HG02884 (cell line): ENCODE results near the gene RAB25.
A peak's percentile ranks its signal among the peaks of the same experiment; 100 is the strongest.
"Not testable (repeated sequence)": the region's sequence is repeated elsewhere in the genome, so short reads cannot be mapped to it uniquely, and the experiment has no call there.

Source experiments
- ATAC-seq: cut with Tn5 transposase; IDR thresholded peaks from one replicate; pipeline ENCODE4 v1.9.1; 2021; ENCODE audit warnings: mild to moderate bottlenecking, moderate library complexity; ENCODE audit not compliant: unreplicated experiment

The RAB25 gene

DNA sequence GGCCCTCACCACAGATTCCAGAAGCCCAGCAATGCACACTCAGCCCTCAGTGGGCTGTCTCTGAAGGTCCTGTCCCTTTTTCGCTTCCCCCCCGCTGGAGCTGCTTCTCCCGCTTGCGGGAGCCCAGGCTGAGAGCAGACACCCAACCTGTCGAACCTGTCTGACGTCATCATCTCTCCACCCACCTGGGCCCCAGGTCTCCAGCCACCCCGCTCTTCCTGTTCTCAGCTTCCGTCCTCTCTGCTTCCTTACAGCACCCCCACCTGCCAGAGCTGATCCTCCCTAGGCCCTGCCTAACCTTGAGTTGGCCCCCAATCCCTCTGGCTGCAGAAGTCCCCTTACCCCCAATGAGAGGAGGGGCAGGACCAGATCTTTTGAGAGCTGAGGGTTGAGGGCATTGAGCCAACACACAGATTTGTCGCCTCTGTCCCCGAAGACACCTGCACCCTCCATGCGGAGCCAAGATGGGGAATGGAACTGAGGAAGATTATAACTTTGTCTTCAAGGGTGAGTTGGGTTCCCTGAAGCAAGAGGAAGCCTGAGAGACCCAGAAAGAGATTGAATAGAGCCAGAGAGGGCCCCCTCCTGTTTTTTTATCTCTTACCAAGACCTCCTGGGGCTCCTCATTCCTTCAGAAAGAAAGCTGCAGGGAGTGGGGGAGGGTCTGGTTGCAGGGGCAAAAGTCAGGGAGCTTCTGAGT, at the start of gene RAB25:
Gene RAB25, plus strand, starts transcription at position 224 of the 700 bp plus-strand sequence. Its CDS starts 241 bp downstream, at position 465.
- ATAC-seq, result no peak

DNA sequence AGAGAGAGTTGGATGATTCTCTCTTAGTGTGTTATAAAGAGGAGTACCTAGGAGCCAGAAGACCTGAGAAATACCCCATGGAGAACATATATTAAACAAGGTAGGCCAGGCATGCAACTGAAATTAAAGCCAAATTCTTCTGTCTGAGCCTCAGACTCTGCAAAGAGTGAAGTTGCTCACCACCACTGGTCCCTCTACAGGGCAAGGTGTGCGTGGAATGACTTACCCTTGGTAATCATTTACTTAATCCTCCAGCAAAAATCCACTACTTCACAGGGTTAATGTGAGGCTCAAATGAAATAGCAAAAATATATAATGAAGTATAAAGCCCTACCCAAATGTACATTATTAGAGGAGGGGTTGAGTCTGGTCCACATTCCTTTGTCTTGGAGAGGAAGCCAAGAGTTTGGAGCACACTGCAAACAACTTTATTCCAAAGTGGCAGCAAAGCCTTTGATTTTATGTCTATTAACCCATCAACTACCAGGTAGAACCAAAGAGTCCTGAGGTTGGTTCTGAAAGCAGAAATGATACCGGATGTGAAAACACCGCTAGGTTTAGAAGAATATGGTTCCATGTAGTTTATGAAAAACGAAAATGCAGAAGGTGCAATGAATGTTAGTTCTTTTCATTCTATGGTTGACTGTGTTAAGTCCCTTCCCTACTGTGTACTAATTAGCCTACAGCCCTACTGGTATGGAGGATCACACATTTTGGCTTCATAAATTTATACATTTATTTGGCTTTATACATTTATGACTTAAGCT, 48.7 kb upstream of the RAB25 start:
- no peak for ATAC-seq

GRCh38 chr1:156014829-156015228, 46.1 kb upstream of the RAB25 start:
- no peak for ATAC-seq

GRCh38 chr1:156019946-156020292, 41.0 kb upstream of the RAB25 start:
- no peak for ATAC-seq

DNA sequence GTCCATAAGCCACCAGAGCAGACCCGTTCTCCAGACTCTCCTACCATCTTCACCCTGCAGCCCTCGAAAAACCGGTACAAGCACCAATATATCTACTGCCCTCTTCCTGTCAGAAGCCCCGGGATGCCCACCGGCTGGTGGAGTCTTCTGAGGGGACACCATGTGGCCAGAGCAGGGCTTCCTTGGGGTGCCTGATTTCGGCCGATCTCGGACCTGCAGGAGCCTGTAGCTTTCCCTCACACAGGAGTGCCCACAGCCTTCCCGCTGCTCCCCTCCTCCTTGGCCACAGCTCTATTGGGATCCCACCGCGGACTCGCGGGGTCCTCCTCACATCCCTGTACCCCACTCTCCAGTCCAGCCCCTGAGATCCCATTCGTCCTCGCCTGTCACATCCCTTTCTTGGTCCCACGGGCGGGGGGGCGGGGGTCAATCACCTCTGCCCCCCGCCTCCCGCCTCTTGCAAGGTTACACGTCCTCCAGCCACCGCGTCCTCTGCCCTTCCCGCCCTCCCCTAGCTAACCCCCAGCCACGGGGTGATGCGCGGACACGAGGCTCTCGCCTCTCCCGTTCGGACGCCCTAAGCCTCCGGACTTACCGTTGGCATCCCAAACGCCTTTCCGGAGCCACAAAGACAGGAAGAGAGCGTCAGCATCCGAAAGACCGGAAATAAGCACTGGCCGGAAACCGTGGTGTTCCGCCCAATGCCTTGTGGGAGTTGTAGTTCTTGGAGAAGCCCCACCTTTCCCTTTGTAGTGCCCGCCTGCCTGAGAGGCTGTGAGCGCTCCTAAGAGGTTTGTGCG, 40.5 kb upstream of the RAB25 start, which contains the start of gene SSR2:
Gene SSR2, minus strand, starts transcription at position 659 of the 800 bp plus-strand sequence. CDS start 784 bp downstream, outside the sequence.
- peak; percentile 98 for ATAC-seq

DNA sequence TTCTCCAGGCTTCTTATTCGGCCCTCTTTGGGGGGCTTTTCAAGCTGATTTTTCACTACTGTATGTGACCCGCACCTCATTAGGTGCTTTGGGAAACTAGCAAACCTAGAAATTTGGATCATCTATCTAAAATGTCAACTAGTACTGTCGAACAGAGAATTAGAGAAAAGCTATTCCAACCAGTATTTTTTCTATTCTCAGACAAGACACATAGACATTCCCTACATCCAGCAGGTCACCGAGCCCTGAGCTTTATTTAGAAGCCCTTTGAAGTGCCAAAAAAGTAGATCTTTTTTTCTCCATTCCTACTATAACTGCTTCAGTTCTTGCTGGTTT, 39.9 kb upstream of the RAB25 start:
- ATAC-seq, result no peak

DNA sequence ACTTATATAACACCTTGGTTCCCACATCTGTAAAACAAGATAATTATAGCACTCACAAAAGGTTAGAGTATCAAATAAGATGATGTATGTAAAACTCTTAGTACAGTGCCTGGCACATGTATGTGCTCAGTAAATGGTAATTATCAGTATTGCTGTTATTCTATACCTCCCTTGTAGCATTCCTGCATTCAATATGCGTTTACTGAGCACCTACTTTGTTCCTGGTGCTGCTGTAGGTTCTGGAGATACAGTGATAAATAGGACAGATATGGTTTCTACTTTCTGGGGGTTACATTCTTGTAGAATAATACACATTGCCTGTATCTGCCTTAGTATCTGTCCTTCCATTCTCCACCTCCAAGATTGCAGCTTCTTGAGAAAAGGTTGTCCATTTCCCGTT, 39.0 kb upstream of the RAB25 start:
- no peak for ATAC-seq

GRCh38 chr1:156024801-156025200, 36.2 kb upstream of the RAB25 start:
- ATAC-seq, result no peak

- no peak for ATAC-seq
Observed at GRCh38 chr1:156025876-156026275, 35.1 kb upstream of the RAB25 start.

GRCh38 chr1:156026588-156026987, 34.4 kb upstream of the RAB25 start:
- no peak for ATAC-seq

GRCh38 chr1:156033011-156033410, 27.9 kb upstream of the RAB25 start:
- no peak for ATAC-seq

GRCh38 chr1:156034991-156035390, 26.0 kb upstream of the RAB25 start:
- ATAC-seq, result not testable (repeated sequence)

DNA sequence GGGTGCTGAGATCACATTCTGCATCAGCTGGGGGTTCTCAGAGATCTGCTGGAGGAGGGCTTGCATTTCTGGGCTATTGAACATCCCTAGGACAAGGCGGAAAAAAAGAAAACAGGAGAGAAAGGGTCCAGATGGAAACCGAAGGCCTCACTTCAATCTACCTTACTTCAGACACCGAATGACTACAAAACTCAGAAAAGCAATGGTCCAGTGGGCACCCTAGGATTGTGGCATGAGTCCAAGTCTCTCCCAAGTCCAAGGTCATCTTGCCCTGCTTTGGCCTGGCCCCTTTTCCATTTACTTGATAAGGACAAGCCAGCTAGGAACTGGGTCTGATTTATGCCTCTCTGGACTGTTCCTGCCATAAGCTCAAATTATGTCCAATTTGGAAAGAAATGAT, 18.1 kb upstream of the RAB25 start:
- no peak for ATAC-seq

GRCh38 chr1:156045076-156045475, 15.9 kb upstream of the RAB25 start:
- ATAC-seq, result no peak

- ATAC-seq, result no peak
Observed at GRCh38 chr1:156048663-156049258, 12.2 kb upstream of the RAB25 start.

DNA sequence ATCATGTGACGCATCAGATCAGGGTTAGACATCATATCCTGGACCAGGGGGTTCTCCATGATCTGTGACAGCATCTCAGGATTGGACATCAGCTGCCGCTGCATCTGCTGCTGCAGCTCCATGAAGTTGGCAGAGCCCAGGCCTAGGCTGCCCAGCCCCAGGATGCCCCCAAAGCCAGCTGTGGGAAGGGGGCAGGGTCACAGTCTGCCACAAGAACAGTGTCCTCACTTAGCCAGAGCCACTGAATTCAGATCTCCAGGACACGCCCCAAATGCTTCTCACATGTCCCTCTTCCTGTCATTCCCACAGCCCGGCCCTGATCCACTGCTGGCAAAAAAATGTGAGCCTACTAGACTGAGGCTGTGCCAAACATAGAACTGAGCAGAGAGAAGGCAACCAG, 10.6 kb upstream of the RAB25 start:
- no peak for ATAC-seq

GRCh38 chr1:156051011-156051725, 9.8 kb upstream of the RAB25 start:
- no peak for ATAC-seq

DNA sequence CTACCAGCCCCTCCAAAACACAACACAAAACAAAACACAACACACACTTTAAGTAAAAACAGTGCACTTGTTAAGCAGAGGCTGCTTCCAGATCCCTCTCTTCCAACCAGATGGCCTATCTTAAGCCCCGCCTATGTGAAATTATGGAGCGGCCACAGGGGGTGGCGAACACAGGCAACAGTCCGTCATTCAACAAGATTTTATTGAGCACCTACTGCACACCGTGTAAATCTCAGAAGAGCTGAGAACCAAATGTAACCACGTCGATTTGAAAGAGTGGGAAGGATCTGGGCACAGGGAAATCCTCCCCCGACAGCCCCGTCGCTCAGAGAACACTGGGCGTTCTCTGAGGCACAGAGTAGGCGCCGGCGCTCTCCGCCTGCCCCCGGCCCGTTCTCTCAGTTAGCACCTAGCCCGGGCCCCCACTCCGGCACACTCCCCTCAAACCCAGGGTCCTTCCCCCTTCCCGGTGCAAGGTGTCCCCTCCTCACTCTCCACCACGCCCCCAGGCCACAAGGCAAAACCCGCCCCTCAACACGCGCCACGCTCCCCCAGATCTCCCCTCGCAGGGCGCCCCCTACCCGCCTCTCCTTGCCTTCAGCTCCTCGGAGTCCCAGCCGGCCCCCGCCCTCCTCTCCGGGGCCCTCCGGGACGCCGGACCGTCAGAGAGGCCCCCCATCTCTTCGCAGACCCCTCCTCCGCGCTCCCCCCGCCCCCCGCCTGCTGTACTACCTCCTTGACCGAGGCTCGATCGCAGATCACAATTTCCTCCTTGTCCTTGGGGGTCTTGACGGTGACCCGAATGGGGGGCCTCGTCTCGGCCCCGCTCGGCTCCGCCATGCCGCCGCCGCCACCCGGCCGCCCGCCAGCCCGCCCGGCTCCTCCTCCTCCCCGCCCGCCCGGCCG, 7.8 kb upstream of the RAB25 start:
- ATAC-seq, result no peak

GRCh38 chr1:156053768-156054499, 7.0 kb upstream of the RAB25 start, which contains the start of gene UBQLN4:
Gene UBQLN4, minus strand, starts transcription at chr1:156053798. Its CDS starts 97 bp downstream, at chr1:156053701.
- ATAC-seq, result peak; percentile 32
